GM20431 (cell line): ENCODE results near the gene GPR3.
"Not testable (repeated sequence)": the region's sequence is repeated elsewhere in the genome, so short reads cannot be mapped to it uniquely, and the experiment has no call there.

Experiments used
- in situ Hi-C: fragments of 300-500 bp; cut with MseI, MboI; formaldehyde crosslinking; loops from one replicate; pipeline ENCODE4 v1.15.0; 2020; ENCODE audit warnings: low sequenced_read_pairs; ENCODE audit not compliant: unreplicated experiment

The GPR3 gene

GRCh38 chr1:27416387-27417111 lies 24.1 kb downstream of the GPR3 start:
- in situ Hi-C loops, result no loop called here

DNA sequence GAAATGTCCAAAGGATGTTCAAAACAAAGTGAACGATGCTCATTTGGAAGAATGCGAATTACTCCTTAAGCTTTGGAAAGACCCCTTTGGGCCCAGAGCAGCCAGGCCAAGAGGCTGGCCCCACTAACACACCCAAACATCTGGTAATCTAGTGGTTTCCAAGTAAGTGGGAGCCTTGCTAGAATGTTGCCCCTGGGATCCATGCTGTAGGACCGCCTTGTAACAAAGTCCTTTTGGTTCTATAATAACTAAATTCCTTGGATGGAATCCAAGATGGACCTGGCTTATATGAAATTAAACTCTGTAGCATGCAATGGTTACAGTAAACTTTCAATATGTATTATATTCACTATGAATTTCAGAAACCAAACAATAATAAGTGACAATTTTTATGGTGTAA lies 25.3 kb downstream of the GPR3 start:
- in situ Hi-C loops, result no loop called here

- in situ Hi-C loops, result no loop called here
Measured at GRCh38 chr1:27418326-27419185, 26.1 kb downstream of the GPR3 start.

- in situ Hi-C loops, result no loop called here
Measured at GRCh38 chr1:27423709-27424108, 31.3 kb downstream of the GPR3 start.

- in situ Hi-C loops, result no loop called here
Measured at GRCh38 chr1:27427329-27427728, 34.9 kb downstream of the GPR3 start.

GRCh38 chr1:27427816-27428315 lies 35.4 kb downstream of the GPR3 start:
- in situ Hi-C loops, result no loop called here

- in situ Hi-C loops, result no loop called here
Measured at GRCh38 chr1:27428316-27429028, 36.0 kb downstream of the GPR3 start.

DNA sequence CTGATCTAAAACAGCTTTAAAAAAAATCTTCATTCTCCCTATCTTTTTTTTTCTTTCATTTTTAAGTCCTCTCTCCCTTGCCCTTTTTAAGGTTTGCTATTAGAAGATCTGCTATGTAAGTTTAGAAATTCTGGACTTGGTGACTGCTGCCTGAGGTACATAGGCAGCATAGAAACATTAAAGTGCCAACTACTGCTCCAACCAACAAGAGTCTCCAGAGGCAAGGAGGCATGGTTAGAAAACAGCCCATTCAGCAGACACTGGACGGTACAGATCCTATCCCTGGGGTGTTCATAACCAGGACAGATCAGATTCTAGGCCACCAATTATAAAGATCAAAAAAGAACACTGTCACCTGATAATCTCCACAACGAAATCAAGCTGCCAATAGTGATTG lies 36.6 kb downstream of the GPR3 start:
- in situ Hi-C loops, result no loop called here

GRCh38 chr1:27430903-27431600 lies 38.6 kb downstream of the GPR3 start:
- in situ Hi-C loops, result no loop called here

DNA sequence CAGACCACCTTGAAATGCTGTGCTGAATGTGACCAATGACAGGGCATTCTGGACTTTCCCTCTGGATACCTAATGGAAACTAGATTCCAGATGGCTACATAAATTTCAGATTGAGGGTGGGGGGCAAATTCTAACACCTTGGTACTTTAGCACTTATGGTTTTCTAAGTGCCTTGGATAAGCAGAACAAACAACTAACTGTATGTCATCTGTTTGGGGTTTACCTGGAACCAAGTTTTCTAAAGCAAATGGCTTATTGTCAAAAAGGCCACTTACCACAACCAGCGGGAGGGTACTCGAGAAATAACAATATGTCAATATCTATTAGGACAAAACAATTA lies 39.1 kb downstream of the GPR3 start:
- in situ Hi-C loops, result no loop called here

DNA sequence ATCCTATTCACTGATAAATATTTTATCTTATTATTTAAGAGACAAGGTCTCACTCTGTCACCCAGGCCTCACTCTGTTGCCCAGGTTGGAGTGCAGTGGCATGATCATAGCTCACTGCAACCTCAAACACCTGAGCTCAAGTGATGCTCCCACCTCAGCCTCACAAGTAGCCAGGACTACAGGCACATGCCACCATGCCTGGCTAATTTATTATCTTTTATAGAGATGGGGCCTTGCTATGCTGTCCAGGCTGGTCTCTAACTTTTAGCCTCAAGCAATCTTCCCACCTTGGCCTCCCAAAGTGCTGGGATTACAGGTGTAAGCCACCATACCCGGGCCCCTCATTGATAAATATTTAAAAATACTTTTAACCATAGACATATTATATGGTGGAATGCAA lies 40.3 kb downstream of the GPR3 start:
- in situ Hi-C loops, result not testable (repeated sequence)

DNA sequence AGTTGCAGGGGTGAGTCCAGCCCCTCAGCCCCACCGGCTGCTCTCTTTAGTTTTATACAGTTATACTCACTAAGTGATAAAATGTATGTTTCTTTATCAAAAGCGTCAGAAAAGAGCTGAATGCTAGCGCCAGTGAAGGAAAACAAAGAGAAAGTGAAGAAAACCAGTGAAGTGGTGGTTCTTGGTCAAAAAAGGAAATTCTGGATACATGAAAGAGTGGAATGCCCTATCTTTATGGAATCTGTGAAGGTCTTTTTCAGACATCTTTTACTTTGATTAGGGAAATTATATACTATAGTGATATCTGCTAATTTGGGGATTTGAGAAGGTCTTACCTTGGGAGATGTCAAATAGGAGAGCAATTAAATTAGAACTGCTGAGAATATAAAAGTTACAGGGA lies 41.3 kb downstream of the GPR3 start:
- in situ Hi-C loops, result no loop called here

DNA sequence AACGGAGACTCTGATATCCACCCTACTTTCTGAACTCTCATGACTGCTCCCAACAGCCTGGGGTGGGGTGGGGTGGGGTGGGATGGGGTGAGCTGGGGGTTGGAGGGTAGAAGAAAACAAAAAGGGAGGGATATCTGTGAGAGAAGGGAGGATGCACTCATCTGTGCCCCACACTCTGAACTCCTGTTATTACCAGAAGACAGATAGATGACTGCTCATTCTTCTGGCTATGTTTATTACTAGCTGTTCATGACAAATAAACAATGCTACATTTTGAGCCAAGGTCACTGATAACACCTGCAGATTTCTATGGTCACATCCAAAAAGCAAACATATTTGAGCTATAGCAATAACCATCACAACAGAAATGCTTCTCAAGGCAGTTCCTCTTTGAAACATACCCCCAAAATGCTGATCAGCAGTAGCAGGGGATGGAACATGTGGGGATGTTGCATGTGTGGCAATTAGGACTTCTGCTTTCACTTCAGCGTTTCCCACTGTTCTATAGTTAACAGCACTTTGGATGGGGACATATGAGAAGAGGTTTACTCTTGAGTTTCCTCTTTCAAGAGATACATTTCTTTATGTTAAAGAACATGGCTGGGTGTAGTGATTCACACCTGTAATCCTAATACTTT lies 43.3 kb downstream of the GPR3 start:
- in situ Hi-C loops, result no loop called here

GRCh38 chr1:27436204-27437159 lies 44.1 kb downstream of the GPR3 start:
- in situ Hi-C loops, result no loop called here

DNA sequence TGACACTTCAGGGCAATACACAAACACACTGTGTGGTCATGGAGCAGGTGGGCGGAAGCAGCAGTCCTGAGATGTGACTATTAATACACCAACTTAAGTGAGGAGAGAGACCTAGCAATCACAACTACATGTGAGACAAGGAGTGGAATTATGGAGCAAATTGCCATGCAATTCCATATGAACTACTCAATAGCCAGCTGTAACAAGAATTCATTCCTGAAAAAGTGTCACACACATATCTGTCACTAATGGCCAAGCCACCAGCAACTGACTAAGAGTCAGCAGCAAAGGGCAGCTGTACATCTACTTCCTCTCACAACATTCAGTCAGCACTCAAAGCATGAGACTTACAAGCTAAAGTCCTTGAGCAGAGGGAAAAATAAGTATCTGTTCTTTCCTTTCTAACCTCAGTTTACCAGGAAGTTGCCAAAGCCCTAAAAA lies 46.2 kb downstream of the GPR3 start:
- in situ Hi-C loops, result no loop called here

DNA sequence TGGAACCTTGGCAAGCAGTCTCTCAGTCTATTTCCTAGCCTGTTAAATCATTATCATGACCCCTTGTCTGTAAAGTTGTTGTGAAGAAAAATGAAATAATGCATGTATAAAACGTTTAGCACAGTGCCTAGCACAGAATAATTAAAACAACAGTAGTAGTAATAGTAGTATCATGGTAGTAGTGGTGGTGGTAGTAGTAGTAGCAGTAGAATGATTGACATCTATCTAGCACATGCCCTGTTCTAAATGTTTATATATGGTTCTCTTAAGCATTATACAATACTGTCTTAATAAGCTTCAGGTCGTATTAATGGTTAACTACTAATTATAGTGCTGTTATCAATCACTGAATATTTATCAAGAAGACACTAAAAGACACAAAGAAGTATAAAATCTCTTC lies 46.7 kb downstream of the GPR3 start:
- in situ Hi-C loops, result no loop called here

DNA sequence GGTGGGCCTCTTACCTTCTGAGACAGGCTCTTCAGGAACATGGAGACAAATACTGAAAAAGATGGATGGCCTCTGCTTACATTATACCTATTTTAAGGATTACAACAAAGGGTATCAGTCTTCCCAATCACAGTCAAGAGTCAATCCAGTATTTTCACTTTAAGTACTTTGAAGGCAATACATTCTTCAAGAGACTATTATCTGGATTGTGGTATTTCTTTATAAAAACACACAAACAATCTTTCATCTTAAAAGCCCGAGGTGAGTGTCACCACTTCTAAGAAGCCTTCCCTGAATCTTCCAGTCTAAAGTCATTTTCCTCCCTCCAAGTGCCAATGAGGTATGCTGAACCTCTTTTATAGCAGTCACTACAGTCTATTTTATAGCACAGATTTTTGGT lies 52.2 kb downstream of the GPR3 start:
- in situ Hi-C loops, result no loop called here
